ENCODE measurements around the gene SUGP1. TPM values are rescaled to one million over a fixed set of nuclear protein-coding genes. Genes with fewer than 3 reads are reported as not detected.
A peak's percentile ranks its signal among the peaks of the same experiment; 100 is the strongest.

The SUGP1 gene
- total and polyA plus RNA-seq, 2 of the 13 experiments (the other 11 are each of a cell fraction or from before 2014, with no cell fraction given) = 21.6 to 25.9 TPM

DNA sequence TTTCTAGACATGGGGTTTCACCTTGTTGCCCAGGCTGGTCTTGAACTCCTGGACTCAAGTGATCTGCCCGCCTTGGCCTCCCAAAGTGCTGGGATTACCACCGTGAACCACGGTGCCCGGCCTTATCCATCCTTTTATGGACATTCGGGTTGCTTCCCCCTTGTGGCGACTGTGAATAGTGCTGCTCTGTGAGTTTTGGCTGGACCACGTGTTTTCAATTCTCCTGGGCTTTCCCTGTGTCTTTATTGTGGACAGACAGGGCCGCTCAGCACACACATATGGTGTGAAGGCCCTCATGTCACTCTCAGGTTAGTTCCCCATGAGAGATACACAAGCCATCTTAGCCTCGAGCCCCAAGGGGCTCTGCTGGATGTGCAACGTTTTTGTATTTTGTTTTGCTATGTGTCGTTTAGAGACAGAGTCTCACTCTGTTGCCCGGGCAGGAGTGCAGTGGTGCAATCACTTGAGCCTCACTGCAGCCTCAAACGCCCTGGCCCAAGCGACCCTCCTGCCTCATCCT, 40.8 kb upstream of the SUGP1 start (continued):
- TF ChIP-seq, protein P1, sequence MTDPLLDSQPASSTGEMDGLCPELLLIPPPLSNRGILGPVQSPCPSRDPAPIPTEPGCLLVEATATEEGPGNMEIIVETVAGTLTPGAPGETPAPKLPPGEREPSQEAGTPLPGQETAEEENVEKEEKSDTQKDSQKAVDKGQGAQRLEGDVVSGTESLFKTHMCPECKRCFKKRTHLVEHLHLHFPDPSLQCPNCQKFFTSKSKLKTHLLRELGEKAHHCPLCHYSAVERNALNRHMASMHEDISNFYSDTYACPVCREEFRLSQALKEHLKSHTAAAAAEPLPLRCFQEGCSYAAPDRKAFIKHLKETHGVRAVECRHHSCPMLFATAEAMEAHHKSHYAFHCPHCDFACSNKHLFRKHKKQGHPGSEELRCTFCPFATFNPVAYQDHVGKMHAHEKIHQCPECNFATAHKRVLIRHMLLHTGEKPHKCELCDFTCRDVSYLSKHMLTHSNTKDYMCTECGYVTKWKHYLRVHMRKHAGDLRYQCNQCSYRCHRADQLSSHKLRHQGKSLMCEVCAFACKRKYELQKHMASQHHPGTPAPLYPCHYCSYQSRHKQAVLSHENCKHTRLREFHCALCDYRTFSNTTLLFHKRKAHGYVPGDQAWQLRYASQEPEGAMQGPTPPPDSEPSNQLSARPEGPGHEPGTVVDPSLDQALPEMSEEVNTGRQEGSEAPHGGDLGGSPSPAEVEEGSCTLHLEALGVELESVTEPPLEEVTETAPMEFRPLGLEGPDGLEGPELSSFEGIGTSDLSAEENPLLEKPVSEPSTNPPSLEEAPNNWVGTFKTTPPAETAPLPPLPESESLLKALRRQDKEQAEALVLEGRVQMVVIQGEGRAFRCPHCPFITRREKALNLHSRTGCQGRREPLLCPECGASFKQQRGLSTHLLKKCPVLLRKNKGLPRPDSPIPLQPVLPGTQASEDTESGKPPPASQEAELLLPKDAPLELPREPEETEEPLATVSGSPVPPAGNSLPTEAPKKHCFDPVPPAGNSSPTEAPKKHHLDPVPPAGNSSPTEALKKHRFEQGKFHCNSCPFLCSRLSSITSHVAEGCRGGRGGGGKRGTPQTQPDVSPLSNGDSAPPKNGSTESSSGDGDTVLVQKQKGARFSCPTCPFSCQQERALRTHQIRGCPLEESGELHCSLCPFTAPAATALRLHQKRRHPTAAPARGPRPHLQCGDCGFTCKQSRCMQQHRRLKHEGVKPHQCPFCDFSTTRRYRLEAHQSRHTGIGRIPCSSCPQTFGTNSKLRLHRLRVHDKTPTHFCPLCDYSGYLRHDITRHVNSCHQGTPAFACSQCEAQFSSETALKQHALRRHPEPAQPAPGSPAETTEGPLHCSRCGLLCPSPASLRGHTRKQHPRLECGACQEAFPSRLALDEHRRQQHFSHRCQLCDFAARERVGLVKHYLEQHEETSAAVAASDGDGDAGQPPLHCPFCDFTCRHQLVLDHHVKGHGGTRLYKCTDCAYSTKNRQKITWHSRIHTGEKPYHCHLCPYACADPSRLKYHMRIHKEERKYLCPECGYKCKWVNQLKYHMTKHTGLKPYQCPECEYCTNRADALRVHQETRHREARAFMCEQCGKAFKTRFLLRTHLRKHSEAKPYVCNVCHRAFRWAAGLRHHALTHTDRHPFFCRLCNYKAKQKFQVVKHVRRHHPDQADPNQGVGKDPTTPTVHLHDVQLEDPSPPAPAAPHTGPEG (CRISPR knock-in tag; IDR thresholded peaks at IDR 0.05) = no peak
- TF ChIP-seq, protein P2, sequence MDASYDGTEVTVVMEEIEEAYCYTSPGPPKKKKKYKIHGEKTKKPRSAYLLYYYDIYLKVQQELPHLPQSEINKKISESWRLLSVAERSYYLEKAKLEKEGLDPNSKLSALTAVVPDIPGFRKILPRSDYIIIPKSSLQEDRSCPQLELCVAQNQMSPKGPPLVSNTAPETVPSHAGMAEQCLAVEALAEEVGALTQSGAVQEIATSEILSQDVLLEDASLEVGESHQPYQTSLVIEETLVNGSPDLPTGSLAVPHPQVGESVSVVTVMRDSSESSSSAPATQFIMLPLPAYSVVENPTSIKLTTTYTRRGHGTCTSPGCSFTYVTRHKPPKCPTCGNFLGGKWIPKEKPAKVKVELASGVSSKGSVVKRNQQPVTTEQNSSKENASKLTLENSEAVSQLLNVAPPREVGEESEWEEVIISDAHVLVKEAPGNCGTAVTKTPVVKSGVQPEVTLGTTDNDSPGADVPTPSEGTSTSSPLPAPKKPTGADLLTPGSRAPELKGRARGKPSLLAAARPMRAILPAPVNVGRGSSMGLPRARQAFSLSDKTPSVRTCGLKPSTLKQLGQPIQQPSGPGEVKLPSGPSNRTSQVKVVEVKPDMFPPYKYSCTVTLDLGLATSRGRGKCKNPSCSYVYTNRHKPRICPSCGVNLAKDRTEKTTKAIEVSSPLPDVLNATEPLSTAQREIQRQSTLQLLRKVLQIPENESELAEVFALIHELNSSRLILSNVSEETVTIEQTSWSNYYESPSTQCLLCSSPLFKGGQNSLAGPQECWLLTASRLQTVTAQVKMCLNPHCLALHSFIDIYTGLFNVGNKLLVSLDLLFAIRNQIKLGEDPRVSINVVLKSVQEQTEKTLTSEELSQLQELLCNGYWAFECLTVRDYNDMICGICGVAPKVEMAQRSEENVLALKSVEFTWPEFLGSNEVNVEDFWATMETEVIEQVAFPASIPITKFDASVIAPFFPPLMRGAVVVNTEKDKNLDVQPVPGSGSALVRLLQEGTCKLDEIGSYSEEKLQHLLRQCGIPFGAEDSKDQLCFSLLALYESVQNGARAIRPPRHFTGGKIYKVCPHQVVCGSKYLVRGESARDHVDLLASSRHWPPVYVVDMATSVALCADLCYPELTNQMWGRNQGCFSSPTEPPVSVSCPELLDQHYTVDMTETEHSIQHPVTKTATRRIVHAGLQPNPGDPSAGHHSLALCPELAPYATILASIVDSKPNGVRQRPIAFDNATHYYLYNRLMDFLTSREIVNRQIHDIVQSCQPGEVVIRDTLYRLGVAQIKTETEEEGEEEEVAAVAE (CRISPR knock-in tag; IDR thresholded peaks at IDR 0.05; ENCODE audit: borderline replicate concordance) = no peak
- TF ChIP-seq TAF1 (CRISPR knock-in tag; IDR thresholded peaks at IDR 0.05) = no peak
- peak; percentile 29; the same call in 1 of the 2 replicates for TF ChIP-seq THAP11 (CRISPR knock-in tag; IDR thresholded peaks at IDR 0.05)
- TF ChIP-seq, protein P3, sequence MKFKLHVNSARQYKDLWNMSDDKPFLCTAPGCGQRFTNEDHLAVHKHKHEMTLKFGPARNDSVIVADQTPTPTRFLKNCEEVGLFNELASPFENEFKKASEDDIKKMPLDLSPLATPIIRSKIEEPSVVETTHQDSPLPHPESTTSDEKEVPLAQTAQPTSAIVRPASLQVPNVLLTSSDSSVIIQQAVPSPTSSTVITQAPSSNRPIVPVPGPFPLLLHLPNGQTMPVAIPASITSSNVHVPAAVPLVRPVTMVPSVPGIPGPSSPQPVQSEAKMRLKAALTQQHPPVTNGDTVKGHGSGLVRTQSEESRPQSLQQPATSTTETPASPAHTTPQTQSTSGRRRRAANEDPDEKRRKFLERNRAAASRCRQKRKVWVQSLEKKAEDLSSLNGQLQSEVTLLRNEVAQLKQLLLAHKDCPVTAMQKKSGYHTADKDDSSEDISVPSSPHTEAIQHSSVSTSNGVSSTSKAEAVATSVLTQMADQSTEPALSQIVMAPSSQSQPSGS (CRISPR knock-in tag; IDR thresholded peaks at IDR 0.05) = 0 out of 2 replicates have a peak, but pooled peaks have one; percentile 21
- TF ChIP-seq SRY (CRISPR knock-in tag; IDR thresholded peaks at IDR 0.05) = no peak
- no peak for TF ChIP-seq SNAI1 (CRISPR knock-in tag; IDR thresholded peaks at IDR 0.05; ENCODE audit: borderline replicate concordance)
- no peak for TF ChIP-seq PHB2 (IDR thresholded peaks at IDR 0.05; ENCODE audit: partially characterized antibody)
- TF ChIP-seq, protein P4, sequence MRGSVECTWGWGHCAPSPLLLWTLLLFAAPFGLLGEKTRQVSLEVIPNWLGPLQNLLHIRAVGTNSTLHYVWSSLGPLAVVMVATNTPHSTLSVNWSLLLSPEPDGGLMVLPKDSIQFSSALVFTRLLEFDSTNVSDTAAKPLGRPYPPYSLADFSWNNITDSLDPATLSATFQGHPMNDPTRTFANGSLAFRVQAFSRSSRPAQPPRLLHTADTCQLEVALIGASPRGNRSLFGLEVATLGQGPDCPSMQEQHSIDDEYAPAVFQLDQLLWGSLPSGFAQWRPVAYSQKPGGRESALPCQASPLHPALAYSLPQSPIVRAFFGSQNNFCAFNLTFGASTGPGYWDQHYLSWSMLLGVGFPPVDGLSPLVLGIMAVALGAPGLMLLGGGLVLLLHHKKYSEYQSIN (CRISPR knock-in tag; IDR thresholded peaks at IDR 0.05; ENCODE audit: borderline replicate concordance) = no peak
- TF ChIP-seq SOX6 (IDR thresholded peaks at IDR 0.05) = no peak
- TF ChIP-seq SOX6 (CRISPR knock-in tag; IDR thresholded peaks at IDR 0.05) = peak; percentile 28; the same call in 1 of the 2 replicates
- TF ChIP-seq GATAD2A (CRISPR knock-in tag; IDR thresholded peaks at IDR 0.05) = 0 out of 2 replicates have a peak, but pooled peaks have one; percentile 31
- no peak for TF ChIP-seq EP300 (IDR thresholded peaks at IDR 0.05; ENCODE audit: low read depth in 2 of 2, low read length in 2 of 2)
- no peak for TF ChIP-seq EP300 (CRISPR knock-in tag; IDR thresholded peaks at IDR 0.05; ENCODE audit: borderline replicate concordance)
- TF ChIP-seq, protein P5, sequence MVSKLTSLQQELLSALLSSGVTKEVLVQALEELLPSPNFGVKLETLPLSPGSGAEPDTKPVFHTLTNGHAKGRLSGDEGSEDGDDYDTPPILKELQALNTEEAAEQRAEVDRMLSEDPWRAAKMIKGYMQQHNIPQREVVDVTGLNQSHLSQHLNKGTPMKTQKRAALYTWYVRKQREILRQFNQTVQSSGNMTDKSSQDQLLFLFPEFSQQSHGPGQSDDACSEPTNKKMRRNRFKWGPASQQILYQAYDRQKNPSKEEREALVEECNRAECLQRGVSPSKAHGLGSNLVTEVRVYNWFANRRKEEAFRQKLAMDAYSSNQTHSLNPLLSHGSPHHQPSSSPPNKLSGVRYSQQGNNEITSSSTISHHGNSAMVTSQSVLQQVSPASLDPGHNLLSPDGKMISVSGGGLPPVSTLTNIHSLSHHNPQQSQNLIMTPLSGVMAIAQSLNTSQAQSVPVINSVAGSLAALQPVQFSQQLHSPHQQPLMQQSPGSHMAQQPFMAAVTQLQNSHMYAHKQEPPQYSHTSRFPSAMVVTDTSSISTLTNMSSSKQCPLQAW (CRISPR knock-in tag; IDR thresholded peaks at IDR 0.05) = peak; percentile 69; the same call in 1 of the 2 replicates
